GM12878 (cell line): ENCODE results near the gene ZKSCAN2. TPM values are rescaled to one million over a fixed set of nuclear protein-coding genes. Genes with fewer than 3 reads are reported as not detected.

Experiments
- ATAC-seq: fragments of 200-7000 bp; cut with Tn5 transposase; 3 replicates; pipeline ENCODE4 v1.9.1; 2020; ENCODE audit warnings: mild to moderate bottlenecking, moderate library complexity
- BruUV-seq: library from RNA; stranded (reverse); fragments of 400-500 nt; replicated peaks from 2 replicates; lab custom pipeline; 2021; lab: Mats Ljungman, UMichigan
- CTCF ChIA-PET: fragments of 300-600 bp; sonication (Branson Sonifier 250); formaldehyde crosslinking; extraction: SDS; loops from one replicate; lab custom pipeline; 2021; ENCODE audit warnings: inconsistent platforms; lab: Yijun Ruan, JAX
- POLR2A ChIA-PET: fragments of 350-600 bp; formaldehyde crosslinking; extraction: SDS; loops from one replicate; lab custom pipeline; 2021; ENCODE audit warnings: inconsistent platforms; lab: Charles Lee
- RAD21 ChIA-PET: fragments of 300-600 bp; sonication (Branson Sonifier 250); formaldehyde crosslinking; loops from one replicate; lab custom pipeline; 2023; ENCODE audit warnings: antibody characterized with exemption; ENCODE audit not compliant: unreplicated experiment; lab: Charles Lee
- SMC1A ChIA-PET: fragments of 300-600 bp; sonication (Branson Sonifier 250); formaldehyde crosslinking; loops from one replicate; lab custom pipeline; 2023; ENCODE audit not compliant: unreplicated experiment, uncharacterized antibody; lab: Charles Lee
- DNase-seq: peaks from one replicate; pipeline ENCODE4 v3.0.0-alpha.2; 2011; ENCODE audit warnings: low read depth, low spot score
- FAIRE-seq: peaks from 3 replicates; lab custom pipeline; 2011; peaks lifted over from hg19 to GRCh38; lab: Jason Lieb, UNC
- H2AFZ ChIP-seq: 2 replicates; pipeline ENCODE4 v1.6.0; 2011; ENCODE audit warnings: low read depth, low read length, control low read depth; ENCODE audit not compliant: control insufficient read depth
- H3K27ac ChIP-seq: 2 replicates; pipeline ENCODE4 v1.5.1; 2011; ENCODE audit warnings: control low read depth; ENCODE audit not compliant: control insufficient read depth, insufficient read depth
- H3K27me3 ChIP-seq, 2 experiments: replicated peaks in 1 of 2; 2 replicates each; pipeline versions ENCODE4 v1.6.0 to v1.6.1; 2011; ENCODE audit warnings: low read length in 1 of 2; ENCODE audit not compliant: control insufficient read depth in 2 of 2, insufficient read depth in 2 of 2
- H3K36me3 ChIP-seq, 2 experiments: 2 replicates each; pipeline ENCODE4 v1.5.1; 2011; ENCODE audit warnings: low read length in 1 of 2; ENCODE audit not compliant: control insufficient read depth in 2 of 2, insufficient read depth in 2 of 2
- H3K4me1 ChIP-seq: 2 replicates; pipeline ENCODE4 v1.6.1; 2011; ENCODE audit warnings: mild to moderate bottlenecking, low read length, moderate library complexity, mixed read lengths; ENCODE audit not compliant: control insufficient read depth, insufficient read depth
- H3K4me2 ChIP-seq: 2 replicates; pipeline ENCODE4 v1.6.0; 2011; ENCODE audit warnings: control low read depth; ENCODE audit not compliant: control insufficient read depth, insufficient read depth
- H3K4me3 ChIP-seq: fragments of 200-600 bp; sonication (generic); 2 replicates; pipeline ENCODE4 v1.5.1; 2016
- H3K79me2 ChIP-seq: 2 replicates; pipeline ENCODE4 v1.6.0; 2011; ENCODE audit warnings: low read length; ENCODE audit not compliant: control insufficient read depth, insufficient read depth
- H3K9ac ChIP-seq: 2 replicates; pipeline ENCODE4 v1.8.0; 2011; ENCODE audit warnings: low read length, control low read depth, mixed read lengths; ENCODE audit not compliant: control insufficient read depth, insufficient read depth
- H3K9me3 ChIP-seq: replicated peaks from 3 replicates; pipeline ENCODE4 v1.5.1; 2011; ENCODE audit warnings: mild to moderate bottlenecking, low read length; ENCODE audit not compliant: control insufficient read depth, insufficient read depth
- H4K20me1 ChIP-seq: 2 replicates; pipeline ENCODE4 v1.6.0; 2011; ENCODE audit not compliant: control insufficient read depth, insufficient read depth
- FOXM1 ChIP-seq: IDR thresholded peaks from 2 replicates; pipeline ENCODE4 v1.6.1; 2012; ENCODE audit warnings: low read depth, mild to moderate bottlenecking, inconsistent platforms, low read length, moderate library complexity
- JUNB ChIP-seq: IDR thresholded peaks from 2 replicates; pipeline ENCODE4 v1.6.1; 2016; ENCODE audit warnings: antibody characterized with exemption, mild to moderate bottlenecking
- KAT2A ChIP-seq: conservative IDR thresholded peaks from 2 replicates; pipeline ENCODE4 v1.6.1; 2011; ENCODE audit warnings: low read depth, low read length; ENCODE audit not compliant: control insufficient read depth
- NFXL1 ChIP-seq: fragments of 450-650 bp; IDR thresholded peaks from 2 replicates; pipeline ENCODE4 v1.6.1; 2017; ENCODE audit warnings: antibody characterized with exemption, mild to moderate bottlenecking, borderline replicate concordance
- POLR2AphosphoS5 ChIP-seq: IDR thresholded peaks from 2 replicates; pipeline ENCODE4 v1.6.1; 2011; ENCODE audit warnings: mild to moderate bottlenecking, low read length, inconsistent platforms
- RELA ChIP-seq: fragments of 450-650 bp; IDR thresholded peaks from 2 replicates; pipeline ENCODE4 v1.8.0; 2014; ENCODE audit warnings: borderline replicate concordance; ENCODE audit not compliant: partially characterized antibody
- RFX5 ChIP-seq: IDR thresholded peaks from 2 replicates; pipeline ENCODE4 v1.6.1; 2011; ENCODE audit warnings: low read depth, low read length, improper control_type of control experiment
- TCF3 ChIP-seq: IDR thresholded peaks from 2 replicates; pipeline ENCODE4 v1.6.1; 2012; ENCODE audit warnings: low read depth, mild to moderate bottlenecking, low read length, borderline replicate concordance; ENCODE audit not compliant: insufficient read depth
- ZBTB40 ChIP-seq: fragments of 450-650 bp; IDR thresholded peaks from 2 replicates; pipeline ENCODE4 v1.6.1; 2016; ENCODE audit warnings: mild to moderate bottlenecking, moderate library complexity, borderline replicate concordance
- ZNF207 ChIP-seq: fragments of 450-650 bp; IDR thresholded peaks from 2 replicates; pipeline ENCODE4 v1.6.1; 2014; ENCODE audit warnings: antibody characterized with exemption, mild to moderate bottlenecking, borderline replicate concordance
- WGBS: methylation state at CpG from one replicate; pipeline ENCODE4 v1.1.6; 2016; ENCODE audit warnings: low lambda C conversion rate; ENCODE audit not compliant: insufficient replicate concordance, insufficient coverage; ENCODE audit errors: missing lambda C conversion rate; 5-methylcytosine and 5-hydroxymethylcytosine counted together
- in situ Hi-C: fragments of 300-500 bp; cut with MboI; formaldehyde crosslinking; loops from 9 replicates; pipeline ENCODE4 v1.14.3; 2018; ENCODE audit warnings: mixed read lengths
- intact Hi-C: fragments of 100-400 bp; cut with micrococcal nuclease; formaldehyde crosslinking; loops from one replicate; pipeline ENCODE4 v1.14.2; 2022; ENCODE audit not compliant: unreplicated experiment
- polyA plus RNA-seq, 11 experiments: library from polyadenylated mRNA; depleted of rRNA in 4 of 11; unstranded in 6 of 11; stranded (reverse) in 5 of 11; fragments of >200 nt; fragmentation: Nextera tagmentation in 4 of 11; fragmentation: Illumina TruSeq in 1 of 11; extraction: Ambion mirVana in 4 of 11; extraction: Trizol in 1 of 11; gene quantifications; 1 replicate in 1 of 11; 2 replicates in 10 of 11; pipeline versions ENCODE4 v1.2.1 to v1.2.3, GENCODE V29; 2011 to 2016; ENCODE audit warnings: inconsistent platforms in 2 of 11, missing spikeins in 2 of 11, low read depth in 1 of 11
- total RNA-seq, 4 experiments: library from RNA; depleted of rRNA in 3 of 4; stranded (reverse); fragments of >200 nt in 3 of 4; fragmentation: Illumina TruSeq in 1 of 4; extraction: Trizol in 1 of 4; gene quantifications; 2 replicates each; pipeline versions ENCODE4 v1.2.1 to v1.2.3, GENCODE V29; 2013 to 2021
- TF ChIP-seq, protein P1 (sequence below), 3 experiments: IDR thresholded peaks in 2 of 3; conservative IDR thresholded peaks in 1 of 3; 2 replicates each; pipeline ENCODE4 v1.5.1; 2011; ENCODE audit warnings: low read depth in 3 of 3, low read length in 3 of 3, mild to moderate bottlenecking in 3 of 3, control low read depth in 2 of 3, moderate library complexity in 2 of 3, inconsistent platforms in 1 of 3, mixed read lengths in 1 of 3; ENCODE audit not compliant: control insufficient read depth in 2 of 3, insufficient read depth in 1 of 3; ENCODE audit errors: extremely low read depth in 1 of 3

The ZKSCAN2 gene
- total and polyA plus RNA-seq, 10 of the 15 experiments (the other 5 are each of a cell fraction or from before 2014, with no cell fraction given): 0.75 to 6.6 (median 2.9) TPM

- TF ChIP-seq ZBTB40 (no peak), RFX5 (no peak)
These were observed 33.9 kb upstream of the ZKSCAN2 start (continued) for GRCh38 chr16:25291580-25291979.

DNA sequence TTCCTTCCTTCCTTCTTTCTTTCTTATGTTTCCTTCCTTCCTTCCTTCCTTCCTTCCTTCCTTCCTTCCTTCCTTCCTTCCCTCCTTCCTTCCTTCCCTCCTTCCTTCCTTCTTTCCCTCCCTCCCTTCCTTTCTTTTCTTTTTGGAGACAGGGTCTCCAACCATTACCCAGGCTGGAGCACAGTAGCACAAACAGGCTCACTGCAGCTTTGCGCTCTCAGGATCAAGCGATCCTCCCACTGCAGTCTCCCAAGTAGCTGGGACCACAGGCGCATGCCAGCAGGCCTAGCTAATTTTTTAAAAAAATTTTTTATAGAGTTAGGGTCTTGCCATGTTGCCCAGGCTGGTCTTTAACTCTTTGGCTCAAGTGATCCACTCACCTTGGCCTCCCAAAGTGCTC is 31.8 kb upstream of the ZKSCAN2 start:
- ATAC-seq (no peak), DNase-seq (no peak), FAIRE-seq (no peak)
- H3K4me3 ChIP-seq: no peak overlapping the region
- no peaks in the 10 kb centered on the region for H3K9me3 ChIP-seq
- no peaks in the 10 kb centered on the region for H3K27me3 ChIP-seq
- BruUV-seq: no TSS peak
- in situ Hi-C loops: no loop called here
- ChIA-PET CTCF (interaction anchor here (1.0 kb wide), 1 partner anchor 13 kb away, joined by 3 read pairs; no protein-coding TSS in a partner anchor), POLR2A (interaction anchor here (0.7 kb wide), 1 partner anchor 60 kb away, joined by 4 read pairs; no protein-coding TSS in a partner anchor), SMC1A (no interaction called here), RAD21 (no interaction called here)
- no peak overlapping the region for H2AFZ ChIP-seq
- no peaks in the 10 kb centered on the region for H3K36me3 ChIP-seq
- TF ChIP-seq FOXM1: no peak
- TF ChIP-seq TCF3: no peak
- no peak for TF ChIP-seq JUNB
- TF ChIP-seq RELA: no peak
- TF ChIP-seq KAT2A: no peak
- no peak for TF ChIP-seq POLR2AphosphoS5
- TF ChIP-seq, protein P1, sequence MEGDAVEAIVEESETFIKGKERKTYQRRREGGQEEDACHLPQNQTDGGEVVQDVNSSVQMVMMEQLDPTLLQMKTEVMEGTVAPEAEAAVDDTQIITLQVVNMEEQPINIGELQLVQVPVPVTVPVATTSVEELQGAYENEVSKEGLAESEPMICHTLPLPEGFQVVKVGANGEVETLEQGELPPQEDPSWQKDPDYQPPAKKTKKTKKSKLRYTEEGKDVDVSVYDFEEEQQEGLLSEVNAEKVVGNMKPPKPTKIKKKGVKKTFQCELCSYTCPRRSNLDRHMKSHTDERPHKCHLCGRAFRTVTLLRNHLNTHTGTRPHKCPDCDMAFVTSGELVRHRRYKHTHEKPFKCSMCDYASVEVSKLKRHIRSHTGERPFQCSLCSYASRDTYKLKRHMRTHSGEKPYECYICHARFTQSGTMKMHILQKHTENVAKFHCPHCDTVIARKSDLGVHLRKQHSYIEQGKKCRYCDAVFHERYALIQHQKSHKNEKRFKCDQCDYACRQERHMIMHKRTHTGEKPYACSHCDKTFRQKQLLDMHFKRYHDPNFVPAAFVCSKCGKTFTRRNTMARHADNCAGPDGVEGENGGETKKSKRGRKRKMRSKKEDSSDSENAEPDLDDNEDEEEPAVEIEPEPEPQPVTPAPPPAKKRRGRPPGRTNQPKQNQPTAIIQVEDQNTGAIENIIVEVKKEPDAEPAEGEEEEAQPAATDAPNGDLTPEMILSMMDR (IDR thresholded peaks at IDR 0.05 in 2 of 3, conservative IDR thresholded peaks at IDR 0.05 in 1 of 3; ENCODE audit: control insufficient read depth in 2 of 3, extremely low read depth in 1 of 3, insufficient read depth in 1 of 3, low read depth in 3 of 3, low read length in 3 of 3): no peak
- no peak for TF ChIP-seq ZNF207
- no peak for TF ChIP-seq NFXL1
- no peak overlapping the region for H3K4me2 ChIP-seq
- no peak overlapping the region for H3K9ac ChIP-seq
- H3K4me1 ChIP-seq: no peaks in the 10 kb centered on the region
- intact Hi-C loops: no loop called here
- H4K20me1 ChIP-seq: no peaks in the 10 kb centered on the region
- no peak overlapping the region for H3K27ac ChIP-seq
- H3K79me2 ChIP-seq: no peaks in the 10 kb centered on the region
- 98% methylated on average over 3 of the region's 3 CpGs for WGBS
